ENCODE data around the gene PAGE1.

GRCh38 chrX:49725923-49726904 is 30.4 kb upstream of the PAGE1 start:
- TF ChIP-seq, protein P1, sequence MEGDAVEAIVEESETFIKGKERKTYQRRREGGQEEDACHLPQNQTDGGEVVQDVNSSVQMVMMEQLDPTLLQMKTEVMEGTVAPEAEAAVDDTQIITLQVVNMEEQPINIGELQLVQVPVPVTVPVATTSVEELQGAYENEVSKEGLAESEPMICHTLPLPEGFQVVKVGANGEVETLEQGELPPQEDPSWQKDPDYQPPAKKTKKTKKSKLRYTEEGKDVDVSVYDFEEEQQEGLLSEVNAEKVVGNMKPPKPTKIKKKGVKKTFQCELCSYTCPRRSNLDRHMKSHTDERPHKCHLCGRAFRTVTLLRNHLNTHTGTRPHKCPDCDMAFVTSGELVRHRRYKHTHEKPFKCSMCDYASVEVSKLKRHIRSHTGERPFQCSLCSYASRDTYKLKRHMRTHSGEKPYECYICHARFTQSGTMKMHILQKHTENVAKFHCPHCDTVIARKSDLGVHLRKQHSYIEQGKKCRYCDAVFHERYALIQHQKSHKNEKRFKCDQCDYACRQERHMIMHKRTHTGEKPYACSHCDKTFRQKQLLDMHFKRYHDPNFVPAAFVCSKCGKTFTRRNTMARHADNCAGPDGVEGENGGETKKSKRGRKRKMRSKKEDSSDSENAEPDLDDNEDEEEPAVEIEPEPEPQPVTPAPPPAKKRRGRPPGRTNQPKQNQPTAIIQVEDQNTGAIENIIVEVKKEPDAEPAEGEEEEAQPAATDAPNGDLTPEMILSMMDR (conservative IDR thresholded peaks at IDR 0.05): no peak
- TF ChIP-seq EZH2 (IDR thresholded peaks at IDR 0.05; ENCODE audit: low read depth): no peak

Measured in PC-9 (cell line).